Retina (tissue), 1 donor: Measurements from ENCODE around the gene WNT9B.
A peak's percentile ranks its signal among the peaks of the same experiment; 100 is the strongest.

Experiments
- DNase-seq: peaks from one replicate; pipeline ENCODE4 v3.0.0-alpha.2; 2016

The WNT9B gene

DNA sequence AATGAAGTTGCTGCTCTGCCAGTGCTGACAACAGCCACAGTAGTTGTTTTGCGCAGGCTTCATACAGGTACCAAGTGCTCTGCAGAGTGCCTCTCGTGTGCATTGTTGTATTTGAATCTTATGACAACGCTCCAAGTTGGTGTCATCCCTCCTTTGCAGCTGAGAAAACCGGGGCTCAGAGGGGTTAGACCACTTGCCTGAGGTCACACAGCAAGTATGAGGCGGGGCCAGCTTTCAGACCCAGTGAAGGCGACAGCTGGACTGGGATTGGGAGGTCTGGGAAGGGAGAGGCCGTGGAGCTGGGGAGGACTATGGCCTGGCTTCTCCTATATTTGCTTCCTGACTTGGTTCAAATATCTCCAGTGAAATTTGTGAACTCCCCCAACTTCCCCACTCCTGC lies 33.2 kb downstream of the WNT9B start:
- no peak for DNase-seq

DNA sequence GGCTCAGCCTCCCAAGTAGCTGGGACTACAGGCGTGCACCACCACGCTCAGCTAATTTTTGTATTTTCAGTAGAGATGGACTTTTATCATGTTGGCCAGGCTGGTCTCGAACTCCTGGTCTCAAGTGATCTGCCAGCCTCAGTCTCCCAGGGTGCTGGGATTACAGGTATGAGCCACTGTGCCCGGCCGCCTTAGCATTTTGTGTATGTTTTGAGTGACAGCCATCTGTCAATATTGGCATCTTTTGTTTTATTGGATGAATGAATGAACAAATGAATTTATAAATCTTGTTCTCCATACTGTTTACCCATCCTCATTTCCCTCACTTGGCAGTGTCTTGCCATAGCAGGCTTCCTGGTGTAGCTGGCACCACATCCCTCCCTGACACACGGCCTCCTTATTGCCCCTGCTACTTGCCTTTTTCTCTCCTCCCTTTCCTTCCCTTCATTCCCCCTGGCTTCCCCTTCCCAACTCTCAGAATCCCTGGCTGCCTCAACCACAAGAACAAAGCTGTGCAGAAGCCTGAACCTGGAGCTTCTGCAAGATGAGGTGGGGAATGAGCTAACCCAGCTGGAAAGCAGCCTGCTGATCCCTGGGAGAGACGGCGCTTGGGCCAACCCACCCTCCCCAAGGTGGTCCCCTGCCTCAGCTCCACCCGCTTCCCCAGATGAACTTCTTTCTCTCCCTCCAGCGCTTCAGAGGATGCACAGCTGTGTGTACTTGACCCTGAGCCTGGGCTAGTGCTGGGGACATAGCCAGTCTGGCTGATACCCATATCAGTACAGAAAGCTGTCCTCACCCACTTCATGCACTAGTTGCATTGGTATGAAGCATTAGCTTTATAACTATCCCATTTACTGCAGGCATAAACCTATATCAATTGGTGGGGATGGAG lies 34.3 kb downstream of the WNT9B start:
- no peak for DNase-seq

DNA sequence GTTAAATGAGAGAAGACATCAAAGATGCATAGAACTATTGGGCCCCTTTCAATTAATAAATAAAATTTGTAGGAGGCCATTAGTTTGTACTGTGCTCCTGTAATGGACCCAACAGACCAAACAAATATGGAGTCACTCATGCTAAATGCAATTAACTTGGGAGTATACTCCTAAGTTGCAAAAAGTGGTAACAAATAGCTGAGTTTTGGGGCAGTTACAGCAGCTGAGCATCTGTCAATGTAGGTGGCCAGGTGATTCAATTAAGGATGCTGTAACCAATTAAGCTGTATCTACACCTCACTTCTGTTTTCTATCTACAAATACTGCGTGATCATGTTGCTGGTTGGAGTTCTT lies 34.9 kb downstream of the WNT9B start:
- DNase-seq, result no peak

DNA sequence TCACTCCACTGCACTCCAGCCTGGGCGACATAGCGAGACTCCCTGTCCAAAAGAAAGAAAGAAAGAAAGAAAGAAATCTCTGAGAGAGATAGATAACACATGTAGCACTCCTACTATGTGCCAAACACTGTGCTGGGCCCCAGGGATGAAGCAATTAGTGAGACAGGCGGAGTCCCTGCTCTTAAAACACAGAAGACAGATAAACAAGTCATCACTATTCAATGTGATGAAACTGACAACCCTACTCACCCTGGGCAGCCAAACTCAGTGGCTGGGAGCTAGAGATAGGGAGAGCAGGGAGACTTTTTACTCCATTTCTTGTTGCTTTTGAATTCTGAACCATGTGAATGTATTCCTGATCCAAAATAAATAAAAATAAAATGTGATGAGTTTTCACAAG lies 36.3 kb downstream of the WNT9B start:
- DNase-seq, result no peak

DNA sequence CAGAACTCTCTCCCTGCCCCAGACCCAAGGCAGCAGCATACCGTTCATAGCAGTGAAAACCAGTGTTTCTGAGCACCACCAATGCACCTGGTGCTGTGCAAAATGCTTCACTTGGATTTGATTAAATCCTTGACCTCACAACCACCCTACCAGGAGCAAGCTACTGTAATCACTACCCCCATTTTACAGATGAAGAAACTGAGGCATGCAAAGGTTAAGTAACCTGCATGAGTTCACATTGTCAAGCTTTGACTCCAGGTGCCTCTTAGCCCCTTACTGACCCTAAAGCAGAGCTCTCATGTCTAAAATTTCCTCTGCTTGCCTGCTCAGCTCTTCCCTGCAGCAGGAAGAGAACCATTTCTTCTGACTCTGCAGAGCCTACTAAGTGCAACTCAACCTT lies 37.3 kb downstream of the WNT9B start:
- no peak for DNase-seq

DNA sequence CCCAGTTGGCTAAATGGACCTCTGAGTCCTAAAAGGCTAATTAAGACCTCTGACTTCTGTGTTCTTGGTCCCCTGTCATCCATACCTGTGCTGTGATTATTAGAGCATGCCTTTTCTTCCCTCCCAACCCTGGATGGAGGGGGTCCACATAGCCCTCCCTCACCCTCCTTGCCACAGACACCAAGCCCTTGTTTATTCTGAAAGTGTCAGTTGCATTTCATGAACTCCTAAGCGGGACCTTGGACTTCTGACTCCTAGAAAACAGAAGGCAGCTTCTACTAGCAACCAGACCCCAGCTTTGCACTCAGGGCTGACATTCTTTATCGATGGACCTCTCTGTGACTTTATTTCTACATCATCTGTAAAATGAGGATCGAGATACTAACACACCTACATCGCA lies 38.1 kb downstream of the WNT9B start:
- DNase-seq, result no peak

DNA sequence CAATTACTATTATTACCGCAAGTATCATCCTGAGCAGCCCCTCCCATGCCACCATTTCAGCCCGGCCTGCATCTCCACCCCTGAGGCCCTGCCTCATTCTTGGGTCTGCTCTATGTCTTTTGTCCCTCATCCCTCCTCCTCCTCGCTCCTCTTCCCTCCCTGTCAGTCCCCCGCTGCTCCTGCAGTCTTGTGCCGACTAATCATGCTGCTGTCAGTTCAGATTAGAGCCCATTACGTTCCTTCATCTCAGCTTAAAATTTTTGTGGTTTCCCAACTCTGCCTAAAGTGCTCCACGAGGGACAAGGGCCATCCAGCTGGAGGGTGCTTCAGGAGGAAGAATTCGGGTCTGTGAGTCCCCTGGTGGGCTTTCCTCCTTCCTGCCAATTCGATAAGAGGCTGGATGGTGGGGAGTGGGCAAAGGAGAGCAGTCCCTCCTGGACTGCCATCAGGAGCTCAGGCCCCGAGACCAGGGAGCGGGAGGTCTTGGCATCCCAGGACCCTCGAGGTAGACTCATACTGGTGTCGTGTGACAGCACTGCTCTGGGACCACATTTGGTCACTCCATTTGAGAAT lies 38.7 kb downstream of the WNT9B start:
- peak; percentile 73 for DNase-seq

DNA sequence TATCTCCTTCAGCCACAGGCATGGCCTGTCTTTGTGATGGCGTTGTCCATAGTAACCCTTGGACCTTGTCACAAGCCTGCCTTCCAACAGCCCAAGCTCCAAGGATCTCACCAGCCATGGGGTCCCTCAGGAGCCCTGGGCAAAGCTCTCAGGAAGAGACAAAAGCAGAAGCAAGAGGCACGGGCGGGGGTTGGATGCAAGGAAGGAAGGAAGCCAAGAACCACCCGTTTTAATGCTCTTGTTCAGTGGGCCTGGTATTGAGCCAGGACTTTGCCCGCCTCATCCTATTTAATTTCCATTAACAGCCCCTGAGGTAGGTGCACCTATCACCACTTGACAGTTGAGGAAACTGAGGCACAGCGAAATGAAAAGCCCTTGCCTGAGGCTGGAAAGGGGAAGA lies 39.3 kb downstream of the WNT9B start:
- DNase-seq, result no peak

DNA sequence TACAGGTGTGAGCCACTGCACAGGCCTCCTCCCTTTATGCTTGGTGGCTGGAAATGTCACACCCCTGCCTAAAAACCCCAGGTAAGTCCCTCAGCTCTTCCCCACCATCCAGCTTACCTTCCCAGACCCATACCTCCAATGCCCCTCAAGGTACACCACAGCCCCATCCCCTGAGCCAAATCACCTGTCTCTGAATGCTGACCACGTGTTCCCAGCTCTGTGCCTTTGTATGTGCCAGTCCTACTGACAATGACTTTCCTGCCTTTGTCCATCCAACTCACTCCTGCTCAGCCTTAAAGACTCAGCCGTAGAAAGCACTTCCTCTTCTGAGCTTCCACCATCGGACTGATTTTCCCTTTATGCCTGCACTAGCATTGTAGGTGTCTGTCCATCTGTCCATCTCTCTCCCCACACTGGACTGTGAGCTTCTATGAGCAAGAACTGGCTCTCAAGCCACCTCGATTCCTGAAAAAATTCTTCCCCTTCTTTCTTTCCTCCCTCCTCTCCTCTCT lies 40.9 kb downstream of the WNT9B start:
- DNase-seq, result no peak

DNA sequence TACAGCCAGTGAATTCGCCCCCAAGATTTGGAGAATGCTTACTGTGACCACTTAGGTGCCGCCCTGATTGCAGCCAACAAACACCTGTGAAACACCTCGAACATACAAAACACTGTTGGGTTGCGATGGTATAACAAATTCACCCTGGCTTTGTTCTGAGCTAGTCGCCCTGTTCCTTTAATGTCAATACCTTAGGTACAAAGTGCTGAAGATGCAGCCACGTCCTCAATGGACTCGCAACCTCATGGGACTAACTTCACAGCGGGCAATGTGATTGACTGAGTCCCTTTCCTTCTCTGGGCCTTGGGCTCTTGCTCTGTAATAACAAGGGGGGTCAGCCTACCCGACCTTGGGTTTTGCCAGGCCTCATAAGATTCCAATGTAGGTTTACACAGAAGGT lies 42.6 kb downstream of the WNT9B start:
- no peak for DNase-seq

DNA sequence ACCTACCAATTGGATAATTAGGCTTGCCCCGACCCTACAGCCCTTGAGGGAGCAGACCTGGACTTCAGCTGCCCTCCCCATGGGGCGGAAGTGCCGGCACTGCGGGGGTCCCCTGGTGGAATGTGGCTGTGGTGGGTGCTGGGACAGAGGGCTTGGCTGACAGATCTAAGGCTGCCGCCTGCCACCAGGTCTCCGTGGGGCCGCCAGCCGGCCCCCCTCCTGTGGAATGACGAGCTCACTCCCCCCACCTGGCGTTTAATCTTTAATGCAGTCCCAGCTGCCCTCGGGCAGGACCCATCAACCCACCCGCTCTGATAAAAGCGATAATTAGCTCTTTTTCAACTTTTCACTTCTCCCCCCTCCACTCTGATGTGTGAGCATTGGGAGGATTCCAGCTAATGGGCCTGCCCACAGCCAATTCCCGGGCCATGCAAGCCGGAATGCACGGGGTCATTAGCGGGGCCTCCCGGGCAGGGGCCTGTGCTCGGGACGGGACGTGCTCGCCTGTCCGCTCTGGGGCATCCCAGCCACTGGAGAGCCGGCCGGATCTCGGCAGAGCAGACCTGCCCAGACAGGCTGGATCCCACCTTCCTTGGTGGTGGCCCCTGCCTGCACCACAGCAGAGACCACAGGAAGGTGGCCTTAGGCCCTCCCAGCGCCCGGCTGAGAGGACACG lies 43.2 kb downstream of the WNT9B start:
- DNase-seq, result peak; percentile 66

DNA sequence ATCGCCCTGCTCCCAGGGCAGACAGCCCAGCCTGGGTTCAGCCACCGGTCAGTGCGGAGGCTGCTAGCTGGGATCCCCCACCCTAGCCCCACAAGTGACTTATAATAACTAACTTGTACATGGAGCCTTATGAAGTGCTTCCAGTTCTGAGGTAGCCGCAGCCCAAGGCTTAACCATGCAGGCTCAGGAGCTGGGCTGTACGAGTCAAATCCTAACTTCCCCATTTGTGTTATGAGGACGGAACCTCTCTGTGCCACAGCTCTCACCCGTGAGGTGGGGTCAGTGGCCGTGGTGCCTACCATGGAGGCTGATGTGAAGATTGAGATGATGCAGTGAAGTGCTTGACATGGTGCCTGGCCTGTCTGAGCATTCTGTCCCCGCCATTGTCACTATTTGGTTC lies 43.8 kb downstream of the WNT9B start:
- DNase-seq, result no peak

DNA sequence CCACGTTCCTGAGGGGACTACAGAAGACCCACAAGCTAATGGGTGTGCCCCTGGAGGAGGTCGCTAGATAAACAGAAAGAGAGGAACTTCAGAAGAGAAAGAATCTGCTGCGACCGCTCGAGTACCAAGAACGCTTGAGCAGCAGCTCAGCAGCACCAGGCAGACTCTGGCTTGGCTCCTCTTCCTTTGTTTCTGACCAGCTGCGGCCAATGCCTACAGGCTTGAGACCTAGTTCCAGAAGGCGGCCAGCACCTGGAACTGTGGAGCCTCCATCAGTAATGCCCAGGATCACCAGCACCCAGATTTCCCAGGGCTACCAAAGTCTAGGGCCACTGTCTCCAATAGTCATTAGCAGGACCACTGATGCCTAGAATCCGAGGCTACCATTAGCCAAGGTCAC lies 45.6 kb downstream of the WNT9B start:
- no peak for DNase-seq

DNA sequence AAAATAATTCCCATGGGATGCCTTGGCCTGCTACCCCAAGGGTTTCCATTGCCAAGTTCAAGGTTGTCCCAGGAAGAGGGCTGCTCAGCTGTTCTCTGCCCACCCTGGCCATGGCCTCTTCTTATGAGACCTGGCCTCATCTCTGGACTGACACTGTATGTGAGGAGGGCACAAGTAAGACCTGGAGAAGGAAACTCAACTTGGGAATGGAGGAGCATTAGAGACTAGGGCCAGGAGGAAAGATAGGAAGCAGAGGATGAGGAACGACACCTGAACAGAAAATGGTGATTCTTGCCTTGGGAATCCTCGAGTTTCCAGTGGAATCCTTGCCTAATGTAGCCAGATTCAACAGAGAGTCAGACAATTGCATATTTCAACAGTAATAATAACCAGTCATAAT lies 47.0 kb downstream of the WNT9B start:
- no peak for DNase-seq

DNA sequence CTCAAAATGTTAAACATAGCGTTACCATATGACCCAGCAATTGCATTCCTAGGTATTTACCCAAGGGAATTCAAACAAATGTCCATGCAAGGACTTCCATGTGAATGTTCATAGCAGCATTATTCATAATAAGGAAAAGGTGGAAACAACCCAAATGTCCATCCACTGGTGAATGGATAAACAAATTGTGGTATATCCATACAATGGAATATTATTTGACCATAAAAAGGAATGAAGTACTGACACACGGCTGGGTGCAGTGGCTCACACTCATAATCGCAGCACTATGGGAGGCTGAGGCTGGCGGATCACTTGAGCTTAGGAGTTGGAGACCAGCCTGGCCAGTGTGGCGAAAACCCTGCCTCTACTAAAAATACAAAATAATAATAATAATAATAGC lies 47.5 kb downstream of the WNT9B start:
- DNase-seq, result no peak

DNA sequence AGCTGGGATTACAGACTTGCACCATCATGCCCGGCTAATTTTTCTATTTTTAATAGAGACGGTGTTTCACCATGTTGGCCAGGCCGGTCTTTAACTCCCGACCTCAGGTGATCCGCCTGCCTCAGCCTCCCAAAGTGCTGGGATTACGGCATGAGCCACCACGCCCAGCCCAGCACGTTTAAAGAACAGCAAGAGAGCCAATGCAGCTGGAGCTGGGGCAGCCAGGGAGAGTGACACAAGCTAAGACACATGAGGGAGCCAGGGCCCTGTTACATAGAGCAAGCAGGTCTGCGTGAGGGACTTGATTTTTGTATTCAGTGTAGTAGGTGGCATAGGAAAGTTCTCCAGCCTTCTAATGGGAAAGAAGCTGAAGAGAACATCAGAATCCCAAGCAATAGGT lies 49.9 kb downstream of the WNT9B start:
- no peak for DNase-seq

DNA sequence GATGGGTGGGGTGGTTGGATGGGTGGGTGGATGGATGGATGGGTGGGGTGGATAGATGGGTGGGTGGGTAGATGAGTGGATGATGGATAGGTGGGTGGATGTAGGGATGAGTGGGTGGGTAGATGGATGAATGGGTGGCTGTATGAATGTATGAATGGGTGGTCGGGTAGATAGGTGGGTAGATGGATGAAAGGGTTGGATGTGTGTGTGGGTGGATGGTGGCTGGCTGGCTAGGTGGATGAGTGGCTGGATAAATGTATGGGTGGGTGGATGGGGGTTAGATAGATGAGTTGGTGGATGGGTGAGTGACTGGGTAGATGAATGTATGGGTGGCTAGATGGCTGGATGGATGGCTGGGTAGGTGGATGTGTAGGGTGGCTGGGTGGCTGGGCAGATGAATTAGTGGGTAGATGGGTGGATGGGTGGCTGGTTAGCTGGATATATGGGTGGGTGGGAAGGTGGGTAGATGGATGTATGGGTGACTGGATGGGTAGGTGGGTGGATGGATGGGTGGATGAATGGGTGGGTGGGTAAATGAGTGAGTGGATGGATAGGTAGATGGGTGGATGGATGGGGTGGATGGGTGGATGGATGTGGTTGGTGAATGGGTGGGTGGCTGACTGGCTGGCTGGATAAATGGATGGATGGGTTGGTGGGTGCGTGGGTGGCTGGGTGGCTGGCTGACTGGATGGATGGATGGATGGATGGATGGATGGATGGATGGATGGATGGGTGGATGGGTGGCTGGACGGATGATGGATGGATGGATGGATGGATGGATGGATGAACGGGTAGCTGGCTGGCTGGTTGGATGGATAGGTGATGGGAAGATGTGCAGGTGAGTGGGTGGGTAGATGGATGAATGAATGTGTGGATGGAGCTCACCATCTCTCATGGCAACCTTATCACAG lies 52.6 kb downstream of the WNT9B start:
- DNase-seq, result no peak

DNA sequence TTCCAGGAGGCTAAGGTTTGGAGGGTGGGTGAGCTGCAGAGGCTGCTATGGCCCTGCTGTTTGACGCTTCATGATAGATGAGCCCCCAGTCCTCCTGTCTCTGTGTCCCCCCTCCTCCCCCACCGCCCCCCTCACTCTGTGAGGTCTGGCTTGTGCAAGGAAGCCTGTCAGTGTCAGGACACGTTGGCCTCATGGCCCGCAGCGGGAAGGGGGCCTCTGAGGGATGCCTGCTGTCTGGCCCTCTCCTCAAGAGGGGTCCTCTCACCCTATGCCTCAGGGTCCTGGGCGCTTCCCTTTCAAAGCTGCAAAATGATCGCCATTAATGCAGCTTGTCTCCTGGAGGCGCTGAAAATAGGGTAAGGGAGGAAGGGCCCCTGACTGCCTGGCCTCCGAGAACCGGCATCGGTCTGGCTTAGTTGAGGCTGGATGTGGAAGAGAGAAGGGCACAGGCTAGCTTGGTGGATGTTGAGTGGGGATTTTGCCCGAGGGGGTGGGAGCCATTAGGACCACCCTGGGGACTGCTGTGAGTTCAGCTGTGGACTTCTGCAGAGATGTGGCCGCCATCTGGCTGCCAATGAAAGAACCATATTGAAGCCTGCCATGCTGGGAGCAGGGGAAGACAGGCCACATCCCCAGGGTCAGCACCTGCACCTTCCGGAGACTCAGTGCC lies 56.8 kb downstream of the WNT9B start:
- DNase-seq, result peak; percentile 53

DNA sequence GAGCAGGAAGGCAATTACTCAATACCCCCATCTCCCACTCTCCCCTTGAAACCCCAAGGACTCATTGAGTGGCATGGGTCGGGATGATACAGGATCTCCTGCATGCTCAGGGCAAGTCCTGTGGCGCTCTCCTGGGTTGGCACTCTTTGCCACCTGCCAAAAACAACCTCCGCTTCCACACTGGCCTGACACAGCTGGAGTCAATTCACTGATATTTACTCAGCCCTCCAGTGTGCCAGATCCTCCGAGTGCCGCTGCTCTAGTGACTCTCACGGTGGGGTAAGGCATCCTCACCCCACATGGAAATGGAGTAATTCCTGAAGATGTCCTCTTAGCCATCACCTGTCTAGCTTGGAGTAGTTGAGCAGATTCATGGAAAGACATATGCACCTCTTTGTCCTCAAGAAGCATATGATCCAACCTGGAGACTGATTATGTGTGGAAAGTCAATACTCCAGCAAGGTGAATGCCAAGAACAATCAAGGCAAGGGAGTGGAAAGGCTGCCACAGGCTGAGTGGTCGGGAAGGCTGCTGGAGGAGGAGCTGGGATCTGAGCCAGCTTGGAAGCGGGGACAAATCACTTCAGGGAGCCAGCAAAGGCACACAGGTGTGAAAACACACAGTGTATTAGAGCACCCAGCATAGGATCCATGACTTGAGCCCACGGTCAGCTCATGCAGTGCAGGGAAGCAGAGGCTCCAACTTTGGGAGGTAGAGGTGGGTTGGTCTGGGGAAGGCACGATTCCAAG lies 59.0 kb downstream of the WNT9B start:
- no peak for DNase-seq

DNA sequence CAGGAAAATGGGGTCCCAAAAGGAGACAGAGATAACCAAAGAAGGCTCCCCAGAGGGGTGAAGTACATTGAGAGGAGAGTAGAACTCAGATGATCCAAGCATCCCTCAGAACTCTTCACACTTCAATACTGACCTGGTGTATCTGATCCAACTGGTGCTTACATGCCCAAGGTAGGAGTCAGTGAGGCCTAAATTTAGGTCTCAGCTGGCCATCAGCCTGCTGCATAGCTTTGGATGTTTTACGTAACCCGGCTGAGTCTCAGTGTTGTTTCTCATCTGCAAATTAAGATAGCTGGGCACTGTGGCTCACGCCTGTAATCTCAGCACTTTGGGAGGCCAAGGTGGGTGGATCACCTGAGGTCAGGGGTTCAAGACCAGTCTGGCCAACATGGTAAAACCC lies 59.9 kb downstream of the WNT9B start:
- no peak for DNase-seq

DNA sequence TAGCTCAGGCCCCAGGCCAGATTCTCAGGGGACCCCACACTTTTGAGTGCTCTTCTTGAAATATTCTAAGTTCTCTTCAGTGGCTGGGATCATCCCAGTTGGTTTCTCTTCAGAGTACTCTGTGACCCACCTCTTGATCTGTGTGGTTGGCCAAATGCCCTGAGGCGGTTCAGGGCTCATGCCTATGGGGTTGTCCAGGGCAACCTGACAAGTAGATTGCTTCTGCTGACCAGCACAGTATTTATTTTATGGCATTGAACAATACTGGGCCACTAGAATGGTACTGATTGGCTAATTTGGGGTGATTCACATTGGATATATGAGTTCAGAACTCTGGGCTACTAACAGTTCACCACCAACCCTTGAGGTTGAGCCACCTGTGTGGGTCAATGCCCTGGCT lies 64.2 kb downstream of the WNT9B start:
- no peak for DNase-seq

DNA sequence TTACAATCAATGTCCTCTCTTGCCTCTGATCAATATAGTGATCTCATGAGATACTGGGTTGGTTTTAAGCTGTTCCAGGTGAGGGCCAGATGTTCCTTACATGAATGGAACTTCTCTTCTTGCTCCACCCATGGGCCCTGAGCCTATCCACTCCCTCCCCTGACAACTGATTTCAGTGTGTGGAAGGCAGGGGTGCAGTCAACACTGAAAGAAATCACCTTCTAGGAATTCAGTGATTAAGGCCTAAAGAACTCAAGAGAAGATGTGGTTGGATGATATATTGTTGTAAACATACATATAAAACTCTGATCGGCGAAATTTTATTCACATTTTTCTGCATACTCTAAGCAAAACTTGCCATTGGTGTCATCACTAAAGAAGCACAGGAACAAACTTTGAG lies 64.8 kb downstream of the WNT9B start:
- DNase-seq, result no peak
